Upper lobe of right lung (tissue), 1 donor: ENCODE results near the gene CCT7. TPM values are rescaled to one million over a fixed set of nuclear protein-coding genes. Genes with fewer than 3 reads are reported as not detected.

Experiments used
- ATAC-seq: fragments of 200-7000 bp; cut with Tn5 transposase; one replicate; pipeline ENCODE4 v1.9.1; 2020; ENCODE audit warnings: mild to moderate bottlenecking, moderate library complexity
- DNase-seq: peaks from one replicate; pipeline ENCODE4 v3.0.0-alpha.2; 2020
- H3K27ac ChIP-seq: fragments of 200-600 bp; one replicate; pipeline ENCODE4 v1.8.0; 2022
- H3K27me3 ChIP-seq: fragments of 200-600 bp; one replicate; pipeline ENCODE4 v1.8.0; 2022; ENCODE audit warnings: mild to moderate bottlenecking
- H3K36me3 ChIP-seq: fragments of 200-600 bp; one replicate; pipeline ENCODE4 v1.8.0; 2022
- H3K4me1 ChIP-seq: fragments of 200-600 bp; one replicate; pipeline ENCODE4 v1.8.0; 2022
- H3K4me3 ChIP-seq: fragments of 200-600 bp; one replicate; pipeline ENCODE4 v1.8.0; 2022; ENCODE audit warnings: mild to moderate bottlenecking
- H3K9me3 ChIP-seq: fragments of 200-600 bp; one replicate; pipeline ENCODE4 v1.8.0; 2022
- CTCF ChIP-seq: fragments of 200-600 bp; IDR thresholded peaks from one replicate; pipeline ENCODE4 v1.8.0; 2022; ENCODE audit warnings: antibody characterized with exemption
- intact Hi-C: fragments of 100-400 bp; cut with DNase I; formaldehyde crosslinking; loops from one replicate; pipeline ENCODE4 v1.11.0; 2022
- total RNA-seq: library from RNA; stranded (reverse); fragmentation: NEBNext Ultra II Directional; extraction: Animal tissue kit (Norgen Biotek cat#: 25700); gene quantifications from one replicate; pipeline ENCODE4 v1.2.1, GENCODE V29; 2021
- donor health status: DM: no; HTN: yes; CAD: no; lungs with severe emphysema.

The CCT7 gene
- total RNA-seq, 1 donor from 2014 or later, result 152 TPM

GRCh38 chr2:73281244-73281643 lies 47.1 kb downstream of the CCT7 start:
- TF ChIP-seq CTCF, result no peak
- H3K9me3 ChIP-seq, result no peaks in the 10 kb centered on the region
- no peak for DNase-seq
- H3K36me3 ChIP-seq, result no peaks in the 10 kb centered on the region
- H3K4me3 ChIP-seq, result no peak overlapping the region
- intact Hi-C loops, result no loop called here
- peaks cover 4% of the 10 kb centered on the region for H3K27me3 ChIP-seq
- H3K27ac ChIP-seq, result no peak overlapping the region
- H3K4me1 ChIP-seq, result peaks cover 15% of the 10 kb centered on the region
- ATAC-seq, result no peak

- Histone ChIP-seq H3K9me3 (no peaks in the 10 kb centered on the region), H3K27ac (no peak overlapping the region), H3K27me3 (peaks cover 11% of the 10 kb centered on the region), H3K4me3 (peak overlapping the region; percentile 72), H3K4me1 (peaks cover 15% of the 10 kb centered on the region), H3K36me3 (no peaks in the 10 kb centered on the region)
- no peak for ATAC-seq
- intact Hi-C loops, result no loop called here
- no peak for TF ChIP-seq CTCF
- DNase-seq, result no peak
These were observed 48.9 kb downstream of the CCT7 start for GRCh38 chr2:73282924-73283544.

- no peak overlapping the region for H3K27ac ChIP-seq
- DNase-seq (no peak), ATAC-seq (peak; percentile 11)
- no peaks in the 10 kb centered on the region for H3K9me3 ChIP-seq
- no peak for TF ChIP-seq CTCF
- H3K27me3 ChIP-seq, result peaks cover 13% of the 10 kb centered on the region
- peaks cover 15% of the 10 kb centered on the region for H3K4me1 ChIP-seq
- no peaks in the 10 kb centered on the region for H3K36me3 ChIP-seq
- intact Hi-C loops, result no loop called here
- peak overlapping the region; percentile 72 for H3K4me3 ChIP-seq
These were observed 49.6 kb downstream of the CCT7 start for GRCh38 chr2:73283545-73284295.

- ATAC-seq, result peak; percentile 73
- no peak for TF ChIP-seq CTCF
- Histone ChIP-seq H3K9me3 (no peaks in the 10 kb centered on the region), H3K36me3 (no peaks in the 10 kb centered on the region), H3K4me3 (peak within 1 kb of the TSS; percentile 72), H3K4me1 (peaks cover 15% of the 10 kb centered on the region), H3K27me3 (peaks cover 20% of the 10 kb centered on the region), H3K27ac (no peak within 1 kb of the TSS)
- intact Hi-C loops, result no loop called here
- DNase-seq, result peak; percentile 80
These were observed 50.4 kb downstream of the CCT7 start, which contains the start of gene FBXO41 for GRCh38 chr2:73284296-73285158. Gene FBXO41 (minus strand): TSS chr2:73284478. CDS start chr2:73269630, 14,848 bp downstream.

GRCh38 chr2:73285159-73285739 lies 51.1 kb downstream of the CCT7 start:
- no peak for DNase-seq
- H3K9me3 ChIP-seq, result no peaks in the 10 kb centered on the region

More at GRCh38 chr2:73285159-73285739, 51.1 kb downstream of the CCT7 start:
- ATAC-seq, result peak; percentile 88
- Histone ChIP-seq H3K4me3 (peak overlapping the region; percentile 72), H3K4me1 (peaks cover 15% of the 10 kb centered on the region), H3K36me3 (no peaks in the 10 kb centered on the region), H3K27me3 (peaks cover 27% of the 10 kb centered on the region), H3K27ac (no peak overlapping the region)
- no peak for TF ChIP-seq CTCF
- intact Hi-C loops, result no loop called here
